ENCODE results near the gene ACTR10.
A peak's percentile ranks its signal among the peaks of the same experiment; 100 is the strongest.
"Not testable (repeated sequence)": the region's sequence is repeated elsewhere in the genome, so short reads cannot be mapped to it uniquely, and the experiment has no call there.

The ACTR10 gene

DNA sequence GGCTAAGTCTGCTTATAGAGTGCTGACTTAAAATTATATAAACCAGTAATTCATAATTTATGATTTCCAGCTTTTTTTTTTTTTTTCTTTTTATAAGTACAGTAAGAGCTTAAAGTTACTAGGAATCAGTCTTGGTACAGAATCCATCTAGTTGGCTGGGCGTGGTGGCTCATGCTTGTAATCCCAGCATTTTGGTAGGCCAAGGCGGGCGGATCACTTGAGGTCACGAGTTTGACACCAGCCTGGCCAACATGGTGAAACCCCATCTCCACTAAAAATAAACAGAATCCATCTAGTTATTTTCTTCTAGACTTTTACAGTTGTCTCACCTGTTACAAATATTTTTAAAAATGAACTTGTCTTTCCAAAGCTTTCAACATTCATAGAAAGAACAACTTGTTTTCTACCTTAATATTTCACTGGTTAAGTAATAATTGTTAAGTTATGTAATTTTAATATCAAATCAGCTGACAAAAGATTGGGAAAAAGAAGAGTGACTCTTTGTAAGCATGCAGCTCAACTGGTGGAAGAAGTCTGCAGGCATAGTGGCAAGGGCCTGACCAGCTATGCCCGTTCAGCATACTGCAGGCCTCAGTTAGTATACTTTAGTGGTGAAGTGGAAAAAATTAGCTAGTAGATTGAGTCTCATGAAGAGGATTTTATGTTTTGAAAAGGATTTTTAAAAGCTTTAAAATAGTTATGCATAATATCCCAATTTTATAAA lies 27.3 kb downstream of the ACTR10 start:
- no peak for DNase-seq

DNA sequence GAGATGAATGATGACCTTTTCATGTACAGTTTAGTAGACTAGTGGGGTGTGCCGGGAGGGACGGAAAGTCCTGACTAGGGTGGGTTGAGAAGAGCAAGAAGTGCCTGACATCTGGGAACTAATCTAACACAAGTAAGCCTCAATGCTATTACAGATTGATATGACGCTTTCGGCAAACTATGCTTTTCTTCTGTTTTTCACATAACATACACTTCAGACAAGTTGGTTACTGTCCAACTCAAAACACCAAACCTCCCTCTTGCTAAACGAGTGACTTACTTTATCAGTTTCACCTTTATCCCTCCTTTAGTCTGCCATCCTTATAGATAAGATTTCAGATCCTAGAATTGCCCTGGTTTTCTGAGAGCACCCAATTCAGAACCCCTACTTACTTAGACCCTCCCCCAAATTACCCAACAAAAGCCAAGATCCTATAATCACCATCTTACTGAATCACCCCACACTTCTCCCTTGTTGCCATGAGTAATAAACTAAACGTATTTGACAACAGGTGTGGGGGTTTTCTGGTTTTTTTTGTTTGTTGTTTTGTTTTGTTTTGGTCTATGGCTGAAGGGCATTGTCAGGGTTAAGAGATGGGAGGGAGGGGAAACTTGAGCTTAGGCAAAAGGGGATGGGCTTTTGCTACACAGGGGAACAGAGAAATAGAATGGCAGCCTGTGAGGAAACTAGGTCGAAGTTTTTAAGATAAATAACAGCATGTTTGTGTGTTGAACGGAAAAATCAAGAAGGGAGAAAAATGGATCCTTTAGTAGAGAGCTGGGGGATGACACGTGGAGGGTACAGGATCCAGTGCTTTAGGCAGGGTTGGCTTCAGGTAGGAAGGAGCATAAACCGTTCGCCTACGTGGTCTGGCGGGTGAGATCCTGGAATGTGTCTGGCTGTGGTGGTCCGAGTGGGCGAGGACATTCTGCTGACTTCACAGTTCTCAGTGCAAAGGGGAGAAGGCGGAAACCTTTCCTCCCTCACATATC lies 38.6 kb downstream of the ACTR10 start:
- DNase-seq = no peak

DNA sequence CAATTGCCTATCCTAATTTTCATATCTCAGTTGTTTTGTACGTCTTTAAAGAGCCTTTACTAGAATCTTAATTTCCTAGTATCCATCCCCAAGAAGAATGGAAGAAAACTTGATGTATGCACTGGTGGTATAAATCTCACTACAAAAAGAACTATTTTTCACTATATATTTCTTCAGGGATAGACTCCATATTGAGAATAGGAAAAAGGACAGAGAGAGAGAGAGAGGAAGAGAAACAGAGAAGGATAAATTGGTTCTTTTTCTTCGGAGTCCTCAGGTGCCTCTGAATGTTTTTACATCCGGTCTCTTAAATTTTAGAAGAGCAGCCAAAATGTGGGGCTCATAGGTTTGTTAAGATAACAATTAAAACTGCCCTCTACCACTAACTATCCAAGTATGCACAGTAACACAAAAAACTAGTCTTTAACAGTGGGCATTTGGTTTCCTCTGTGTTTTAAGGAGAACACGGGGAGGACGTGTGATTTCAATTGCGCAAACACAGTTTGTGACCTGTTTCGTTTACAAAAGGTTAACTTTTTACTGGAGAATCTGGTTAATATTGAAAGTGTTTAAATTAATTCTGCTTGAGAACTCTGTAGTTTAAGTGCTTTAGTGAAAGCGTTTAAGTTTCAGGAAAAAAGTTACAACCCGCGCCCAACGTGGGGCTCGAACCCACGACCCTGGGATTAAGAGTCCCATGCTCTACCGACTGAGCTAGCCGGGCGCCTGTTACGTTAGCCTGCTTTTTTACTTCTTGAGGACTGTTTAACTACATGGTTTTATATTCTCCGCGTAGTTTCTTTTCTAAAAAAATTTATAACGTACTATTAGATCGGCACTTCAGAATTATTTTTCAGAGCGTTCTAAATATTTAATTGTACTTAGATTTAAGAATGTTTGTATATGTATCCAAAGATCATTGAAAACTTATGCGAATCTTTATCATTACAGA lies 39.6 kb downstream of the ACTR10 start:
- DNase-seq = peak; percentile 37 to 74 (median 68)

DNA sequence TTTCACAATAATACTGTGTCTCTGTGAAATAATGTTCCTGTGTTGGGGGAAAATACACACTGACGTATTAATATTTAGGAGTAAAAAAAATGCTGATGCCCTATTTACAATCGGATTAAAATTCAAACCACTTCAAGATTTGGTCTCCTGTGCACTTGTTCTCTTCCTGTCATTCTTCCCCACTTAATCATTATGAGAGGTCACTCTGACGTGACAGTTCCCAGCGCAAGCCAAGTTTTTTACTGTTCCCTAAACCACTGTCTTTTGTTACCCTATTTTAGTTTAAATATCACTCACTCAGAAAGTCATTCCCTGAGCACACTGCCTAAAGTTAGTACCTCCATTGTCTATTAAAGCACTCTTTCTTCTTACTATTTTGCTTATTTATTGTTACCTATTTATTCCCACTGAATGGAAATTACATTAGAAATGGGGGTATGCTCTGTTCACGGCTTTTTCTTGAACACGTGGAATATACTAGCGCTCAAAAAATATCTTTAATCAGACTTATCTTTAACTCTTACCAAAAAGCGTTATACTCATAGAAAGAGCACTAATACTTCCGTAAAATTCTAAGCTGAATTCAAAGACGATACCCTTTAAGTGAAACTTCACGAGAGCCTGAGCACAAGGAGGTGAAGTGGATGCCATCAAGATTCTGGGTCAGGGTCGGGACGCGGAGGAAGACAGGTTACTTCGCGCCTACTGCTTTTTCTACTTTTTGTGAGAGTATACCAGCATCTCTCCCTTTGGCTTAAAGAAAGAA lies 44.0 kb downstream of the ACTR10 start:
- DNase-seq = peak in 2 of 4 experiments; percentile 29 to 39

DNA sequence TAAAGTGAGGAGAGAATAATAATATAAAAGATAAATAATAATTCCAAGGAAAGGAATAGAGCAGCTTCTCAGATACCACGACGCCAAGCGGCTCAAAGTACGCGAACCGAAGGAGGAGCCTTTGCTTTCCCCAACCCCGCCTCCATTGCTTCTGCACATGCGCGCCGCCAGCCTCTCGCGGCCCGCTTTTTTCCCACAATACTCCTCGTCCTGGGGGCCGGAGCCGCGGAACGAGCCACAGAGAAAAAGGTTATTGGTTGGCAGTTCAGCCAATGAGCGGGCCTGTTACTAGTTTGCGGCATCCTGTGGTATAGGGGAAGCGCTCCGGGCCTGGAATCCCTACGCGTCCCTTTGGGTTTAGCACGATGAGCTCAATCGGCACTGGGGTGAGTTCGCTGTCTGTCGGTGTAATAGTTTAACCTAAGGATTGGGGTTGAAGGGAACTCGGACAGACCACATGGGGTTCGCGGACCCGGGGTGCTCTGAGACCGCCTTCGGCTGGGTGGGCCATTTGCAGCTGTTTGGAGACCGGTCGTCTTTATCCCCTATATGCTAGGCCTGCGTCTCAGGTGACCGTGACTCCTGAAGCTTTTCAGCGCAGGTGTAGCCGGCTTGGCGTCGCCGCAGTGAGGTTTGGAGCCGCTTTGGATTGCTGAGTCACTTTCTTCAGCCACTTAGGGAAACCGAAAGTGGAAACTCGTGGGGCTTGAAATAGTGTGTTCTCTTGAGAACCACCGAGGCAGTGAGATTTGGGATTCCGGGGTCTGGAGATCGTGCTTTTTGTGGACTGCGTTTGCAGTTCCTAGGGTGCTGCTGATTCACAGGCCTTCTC lies 44.8 kb downstream of the ACTR10 start, which contains the start of gene PSMA3:
PSMA3 (plus strand) TSS at position 288 of the 832 bp plus-strand sequence; CDS start at position 366, 78 bp downstream.
- peak; percentile 80 to 94 (median 91) for DNase-seq

DNA sequence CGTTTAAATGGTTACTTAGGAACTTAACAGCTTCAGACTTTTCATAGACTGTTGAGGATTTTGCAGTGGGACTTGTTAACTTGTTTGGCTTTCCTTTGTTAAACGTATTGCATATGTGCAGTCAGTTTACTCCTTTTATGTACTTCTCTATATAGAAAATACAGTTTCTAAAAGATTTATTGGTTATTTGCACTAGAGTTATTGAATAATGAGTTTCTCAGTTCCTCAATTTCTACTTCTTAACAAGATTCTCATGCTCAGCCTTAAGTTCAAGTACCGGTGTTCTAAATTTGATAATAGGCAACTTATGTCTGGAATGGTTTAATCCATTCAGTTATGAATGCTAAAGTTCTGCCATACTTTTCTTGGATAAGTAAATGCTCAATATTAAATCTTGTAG lies 45.6 kb downstream of the ACTR10 start:
- DNase-seq = no peak

DNA sequence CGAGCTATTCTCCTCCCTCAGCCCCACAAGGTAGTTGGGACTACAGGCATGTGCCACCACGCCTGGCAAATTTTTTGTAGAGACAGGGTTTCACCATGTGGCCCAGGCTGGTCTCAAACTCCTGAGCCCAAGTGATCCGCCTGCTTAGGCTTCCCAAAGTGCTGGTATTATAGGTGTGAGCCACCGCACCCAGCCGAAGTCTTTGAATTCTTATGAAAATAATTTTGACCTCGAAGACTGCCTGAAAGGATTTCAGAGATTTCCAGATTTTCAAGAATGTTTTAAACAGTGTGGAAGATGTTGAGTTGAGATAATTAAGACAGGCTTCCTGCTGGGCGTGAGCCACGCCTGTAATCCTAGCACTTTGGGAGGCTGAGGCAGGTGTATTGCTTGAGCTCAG lies 49.7 kb downstream of the ACTR10 start:
- no peak for DNase-seq

DNA sequence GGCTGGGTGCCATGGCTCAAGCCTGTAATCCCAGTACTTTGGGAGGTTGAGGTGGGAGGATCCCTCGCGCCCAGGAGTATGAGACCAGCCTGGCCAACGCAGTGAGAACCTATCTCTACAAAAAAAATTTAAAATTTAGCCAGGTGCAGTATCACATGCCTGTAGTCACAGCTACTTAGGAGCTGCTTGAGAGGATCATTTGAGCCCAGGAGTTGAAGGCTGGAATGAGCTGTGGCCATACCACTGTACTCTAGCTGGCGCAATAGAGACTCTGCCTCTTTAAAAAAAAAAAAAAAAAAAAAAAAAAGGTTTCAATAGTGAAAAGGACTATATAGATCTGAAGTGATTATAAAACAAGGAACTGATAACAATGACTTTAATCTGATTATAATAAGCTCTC lies 58.2 kb downstream of the ACTR10 start:
- no peak for DNase-seq

DNA sequence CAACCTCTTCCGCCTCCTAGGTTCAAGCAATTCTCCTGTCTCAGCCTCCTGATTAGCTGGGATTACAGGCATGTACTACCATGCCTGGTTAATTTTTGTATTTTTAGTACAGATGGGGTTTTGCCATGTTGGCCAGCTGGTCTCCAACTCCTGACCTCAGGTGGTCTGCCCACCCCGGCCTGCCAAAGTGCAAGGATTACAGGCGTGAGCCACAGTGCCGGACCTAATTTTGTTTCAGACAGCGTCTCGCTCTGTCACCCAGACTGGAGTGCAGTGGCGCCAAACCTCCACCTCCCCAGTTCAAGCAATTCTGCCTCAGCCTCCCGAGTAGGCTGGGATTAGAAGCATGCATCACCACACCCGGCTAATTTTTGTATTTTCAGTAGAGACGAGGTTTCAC lies 62.1 kb downstream of the ACTR10 start:
- not testable (repeated sequence) for DNase-seq

DNA sequence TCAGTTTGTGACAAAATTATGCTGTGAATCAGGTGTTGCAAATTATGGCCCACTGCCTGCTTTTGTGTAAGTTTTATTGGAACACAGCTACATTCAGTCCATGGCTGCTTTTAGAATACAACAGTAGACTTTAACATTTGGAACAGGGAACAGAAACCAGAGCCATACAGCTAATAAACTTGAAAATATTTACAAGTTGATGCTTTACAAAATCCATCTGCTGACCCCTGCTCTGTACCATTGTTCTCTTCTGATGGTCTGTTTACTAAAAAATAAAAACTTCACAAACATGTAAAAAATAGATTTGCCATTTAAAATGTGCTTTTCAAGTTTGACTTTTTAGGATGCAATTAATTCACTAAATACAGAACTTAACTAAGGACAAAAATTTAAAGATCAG lies 65.5 kb downstream of the ACTR10 start:
- no peak for DNase-seq

DNA sequence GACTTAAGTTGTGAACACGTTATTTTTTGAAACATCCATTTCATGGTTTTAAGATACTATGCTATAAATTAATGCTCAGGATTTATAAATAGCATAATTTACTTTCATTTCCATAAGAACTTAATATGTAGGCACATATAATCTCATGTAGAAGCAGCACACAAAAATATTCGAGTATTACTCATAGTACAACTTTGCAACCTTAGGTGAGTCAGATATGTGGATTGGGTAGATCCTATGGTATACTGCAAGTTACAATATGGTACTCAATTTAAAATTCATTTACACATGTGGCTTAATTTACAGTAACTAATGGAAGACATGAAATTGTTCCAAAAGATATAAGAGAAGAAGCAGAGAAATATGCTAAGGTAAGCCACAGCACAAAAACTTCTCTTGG lies 70.7 kb downstream of the ACTR10 start:
- no peak for DNase-seq

DNA sequence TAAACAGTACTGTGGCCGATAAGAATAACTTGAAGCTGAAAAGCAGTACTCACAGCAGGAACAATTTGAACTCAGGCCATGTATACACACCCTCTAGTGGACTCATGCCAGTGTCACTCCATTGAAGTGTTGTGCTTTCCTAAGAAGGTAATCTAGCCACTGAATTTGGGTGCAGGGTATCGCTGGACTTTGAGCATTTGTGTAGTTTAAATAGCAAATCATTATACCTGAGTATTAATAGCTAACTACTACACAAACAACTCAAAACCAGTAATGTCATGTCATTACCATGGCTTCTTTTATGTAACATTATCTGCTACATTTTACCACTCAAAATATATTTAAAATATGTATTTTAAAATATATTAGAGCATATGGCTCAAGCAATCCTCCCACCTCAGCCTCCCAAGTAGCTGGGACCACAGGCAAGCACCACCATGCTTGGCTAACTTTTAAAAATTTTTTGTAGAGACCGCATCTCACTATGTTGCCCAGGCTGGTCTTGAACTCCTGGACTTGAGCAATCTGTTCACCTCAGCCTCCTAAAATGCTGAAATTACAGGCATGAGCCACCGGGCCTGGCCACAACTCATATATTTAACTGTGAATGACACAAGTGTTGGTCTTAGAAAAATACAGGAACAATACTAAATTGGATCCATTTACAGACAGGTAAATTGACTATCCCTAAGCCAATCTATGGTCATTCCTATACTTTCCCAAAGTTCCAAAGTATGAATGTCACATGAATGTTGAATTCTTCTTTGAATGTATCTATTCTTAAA lies 72.8 kb downstream of the ACTR10 start:
- DNase-seq = no peak

DNA sequence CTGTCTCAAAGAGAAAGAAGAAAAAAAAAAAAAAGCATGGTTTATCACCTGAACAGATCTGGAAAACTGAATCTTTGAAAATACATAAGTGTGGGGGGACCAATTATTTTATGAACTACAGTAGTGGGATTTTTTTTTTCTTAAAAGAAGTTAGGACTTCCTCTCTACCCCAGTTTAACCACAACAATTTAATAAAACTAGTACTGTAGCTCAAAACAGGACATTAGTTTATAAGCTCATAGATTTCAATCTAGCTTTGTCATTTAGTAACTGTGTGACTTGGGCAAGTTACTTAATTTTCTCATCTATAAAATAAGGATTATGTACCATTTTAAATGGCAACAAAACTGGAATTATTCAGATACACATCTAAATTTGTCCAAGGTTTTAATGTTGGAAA lies 74.9 kb downstream of the ACTR10 start:
- DNase-seq = no peak

DNA sequence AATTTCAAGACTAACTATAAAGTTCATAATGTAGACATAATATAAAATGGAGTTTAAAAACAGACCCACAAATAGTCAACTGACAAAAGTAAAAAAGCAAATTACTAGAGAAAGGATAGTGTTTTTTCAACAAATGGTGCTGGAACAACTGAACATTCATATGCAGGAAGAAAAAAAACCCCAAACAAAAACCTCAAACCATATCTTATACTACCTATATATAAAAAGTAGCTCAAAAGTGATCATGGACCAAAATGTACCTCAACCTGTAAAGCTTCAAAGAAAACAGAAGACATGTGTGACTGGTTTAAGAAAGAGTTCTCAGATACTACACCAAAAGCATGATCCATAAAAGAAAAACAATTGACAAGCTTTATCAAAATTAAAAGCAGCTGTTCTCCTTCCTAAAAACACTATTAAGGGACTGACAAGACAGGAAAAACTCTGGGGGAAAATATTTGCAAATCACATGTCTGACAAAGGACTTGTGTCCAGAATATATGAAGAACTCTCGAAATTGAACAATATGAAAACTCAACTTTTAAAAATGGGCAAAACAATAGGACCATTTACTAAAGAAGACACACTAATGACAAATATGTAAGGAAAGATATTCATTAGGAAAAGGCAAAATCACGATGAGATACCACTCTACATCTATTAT lies 75.7 kb downstream of the ACTR10 start:
- no peak for DNase-seq

DNA sequence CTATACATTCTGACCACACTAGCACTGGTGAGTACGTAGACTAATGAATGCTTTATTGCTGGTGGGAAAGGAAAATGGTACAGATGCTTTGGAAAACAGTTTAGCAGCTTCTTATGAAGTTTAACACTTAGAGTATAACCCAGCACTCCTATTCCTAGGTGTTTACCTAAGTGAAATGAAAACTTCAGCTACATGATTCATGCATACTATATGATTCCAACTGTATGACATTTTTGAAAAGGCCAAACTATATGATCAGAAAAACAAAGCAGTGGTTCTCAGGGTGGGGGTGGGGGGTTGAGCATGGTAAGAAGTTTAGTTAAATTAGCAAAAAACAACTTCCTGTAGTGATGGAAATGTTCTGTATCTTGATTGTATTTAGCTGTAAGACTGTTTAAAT lies 76.3 kb downstream of the ACTR10 start:
- DNase-seq = no peak

DNA sequence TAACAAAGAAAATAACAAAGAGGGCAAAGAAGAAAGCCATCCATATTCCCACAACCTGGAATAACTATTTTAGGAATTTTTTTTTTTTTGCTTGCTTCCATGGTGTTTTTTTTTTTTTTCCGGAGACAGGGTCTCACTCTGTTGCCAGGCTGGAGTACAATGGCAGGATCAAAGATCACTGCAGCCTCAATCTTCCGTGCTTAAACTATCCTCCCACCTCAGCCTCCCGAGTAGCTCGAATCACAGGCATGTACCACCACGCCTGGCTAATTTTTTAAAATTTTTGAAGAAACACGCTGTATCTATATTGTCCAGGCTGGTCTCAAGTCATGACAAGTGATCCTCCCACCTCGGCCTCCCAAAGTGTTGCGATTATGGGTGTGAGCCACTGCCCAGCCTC lies 78.2 kb downstream of the ACTR10 start:
- no peak for DNase-seq

DNA sequence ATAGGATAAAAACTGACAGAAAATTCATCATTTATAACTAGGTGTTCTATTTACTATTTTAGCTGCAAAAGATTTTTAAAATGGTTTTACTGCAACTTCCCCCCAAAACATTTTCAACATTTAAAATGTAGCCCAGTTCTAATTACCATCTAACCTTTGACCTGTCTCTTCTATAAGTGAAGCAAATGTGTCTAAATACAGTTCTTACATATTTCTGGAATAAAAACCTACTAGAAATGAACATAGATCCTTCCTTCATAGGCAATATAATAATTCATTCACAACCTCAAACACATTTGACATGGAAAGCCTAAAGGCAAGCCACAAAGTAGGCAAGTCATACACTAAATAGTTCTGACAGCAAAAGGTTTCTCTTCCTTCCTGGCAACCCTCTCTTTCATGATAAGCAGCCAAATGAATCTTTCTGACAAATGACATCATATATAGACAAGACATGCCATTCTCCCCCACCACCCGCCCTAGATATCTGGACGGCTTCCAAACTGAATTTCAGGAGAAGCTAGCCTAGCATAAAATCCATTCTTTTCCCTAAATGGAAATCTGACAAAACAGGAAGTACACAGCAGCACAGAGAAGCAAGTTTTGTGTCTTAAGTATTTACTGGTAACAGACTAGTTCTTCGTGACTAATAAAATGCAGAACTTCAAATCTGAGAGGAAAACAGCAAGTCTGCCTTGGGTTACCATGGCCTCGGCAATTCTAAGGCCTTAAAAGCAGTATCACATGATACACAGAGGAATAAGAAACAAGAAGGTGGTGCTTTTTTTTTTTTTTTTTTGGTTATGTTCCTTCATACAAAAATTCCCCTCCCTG lies 81.2 kb downstream of the ACTR10 start:
- no peak for DNase-seq

DNA sequence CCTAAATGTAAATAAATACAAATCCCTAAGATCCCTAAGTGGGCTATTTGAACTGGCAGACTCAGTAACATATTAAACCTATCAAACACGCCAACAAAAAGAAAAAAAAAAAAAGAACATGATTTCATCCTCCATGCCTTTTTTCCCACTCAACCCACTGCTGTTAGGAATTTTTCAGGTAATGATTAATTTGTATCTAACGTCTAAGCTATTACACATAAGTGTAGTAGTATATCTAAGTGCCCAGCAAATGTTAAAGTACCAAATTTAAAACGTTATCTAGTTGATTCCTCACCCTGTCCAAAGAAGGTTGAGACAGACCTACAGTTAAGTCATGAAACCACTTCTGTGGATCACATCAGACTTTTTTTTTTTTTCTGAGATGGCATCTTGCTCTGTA lies 82.0 kb downstream of the ACTR10 start:
- DNase-seq = no peak

Data from activated CD4-positive, CD25-positive, alpha-beta regulatory T cell (primary cell).